Chondrocyte (in vitro differentiated cells): Measurements from ENCODE around the gene TFB2M. TPM values are rescaled to one million over a fixed set of nuclear protein-coding genes. Genes with fewer than 3 reads are reported as not detected.

Experiments
- DNase-seq: peaks from one replicate; pipeline ENCODE4 v3.0.0; 2021; ENCODE audit warnings: mixed read lengths, low spot score
- H3K27ac Mint-ChIP-seq: one replicate; pipeline ENCODE4 v1.8.0; 2021; ENCODE audit warnings: mild to moderate bottlenecking, moderate library complexity, mixed read lengths; ENCODE audit not compliant: unreplicated experiment
- H3K27me3 Mint-ChIP-seq: 2 replicates; pipeline ENCODE4 v1.8.0; 2021; ENCODE audit warnings: low read depth, mixed read lengths
- H3K36me3 Mint-ChIP-seq: 2 replicates; pipeline ENCODE4 v1.8.0; 2021; ENCODE audit warnings: low read depth, mixed read lengths
- H3K4me1 Mint-ChIP-seq: 2 replicates; pipeline ENCODE4 v1.8.0; 2021; ENCODE audit warnings: low read depth, mild to moderate bottlenecking, mixed read lengths
- H3K4me3 Mint-ChIP-seq: one replicate; pipeline ENCODE4 v1.8.0; 2021; ENCODE audit warnings: mild to moderate bottlenecking, moderate library complexity, mixed read lengths; ENCODE audit not compliant: unreplicated experiment
- H3K9me3 Mint-ChIP-seq: 2 replicates; pipeline ENCODE4 v1.8.0; 2021; ENCODE audit warnings: low read depth, mixed read lengths
- total RNA-seq: library from RNA; stranded (reverse); gene quantifications from 3 replicates; pipeline ENCODE4 v1.2.1, GENCODE V29; 2021
- TF ChIP-seq, protein P1 (sequence below): fragments of 200-600 bp; sonication (generic); IDR thresholded peaks from 2 replicates; pipeline ENCODE4 v1.5.0; 2021; ENCODE audit warnings: antibody characterized with exemption, mild to moderate bottlenecking, moderate library complexity

Gene TFB2M
- total RNA-seq, 1 donor from 2014 or later, result 10.6 TPM

DNA sequence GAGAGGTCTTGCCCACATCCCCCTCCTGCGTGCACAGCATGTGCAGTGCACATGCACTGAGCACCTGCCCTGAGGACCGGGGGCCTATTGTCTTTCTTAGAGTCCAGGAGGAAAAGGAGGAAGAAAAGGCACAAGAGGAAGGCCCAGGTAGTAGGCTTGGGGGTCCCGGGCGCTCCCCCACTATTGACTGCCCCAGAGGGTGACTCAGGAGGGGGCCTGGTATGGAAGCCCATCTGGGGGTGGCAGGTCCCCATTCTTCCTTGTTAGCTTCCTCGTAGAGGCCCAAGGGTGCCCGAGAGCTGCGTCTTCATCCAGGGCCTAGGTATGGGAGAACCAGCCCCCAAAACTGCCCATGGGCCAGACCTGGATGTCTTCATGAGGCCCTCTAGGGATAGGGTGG, 54.9 kb downstream of the TFB2M start:
- H3K27me3 Mint-ChIP-seq, result no peaks in the 10 kb centered on the region
- H3K4me1 Mint-ChIP-seq, result peaks cover 9% of the 10 kb centered on the region
- no peak overlapping the region for H3K4me3 Mint-ChIP-seq
- TF ChIP-seq, protein P1, sequence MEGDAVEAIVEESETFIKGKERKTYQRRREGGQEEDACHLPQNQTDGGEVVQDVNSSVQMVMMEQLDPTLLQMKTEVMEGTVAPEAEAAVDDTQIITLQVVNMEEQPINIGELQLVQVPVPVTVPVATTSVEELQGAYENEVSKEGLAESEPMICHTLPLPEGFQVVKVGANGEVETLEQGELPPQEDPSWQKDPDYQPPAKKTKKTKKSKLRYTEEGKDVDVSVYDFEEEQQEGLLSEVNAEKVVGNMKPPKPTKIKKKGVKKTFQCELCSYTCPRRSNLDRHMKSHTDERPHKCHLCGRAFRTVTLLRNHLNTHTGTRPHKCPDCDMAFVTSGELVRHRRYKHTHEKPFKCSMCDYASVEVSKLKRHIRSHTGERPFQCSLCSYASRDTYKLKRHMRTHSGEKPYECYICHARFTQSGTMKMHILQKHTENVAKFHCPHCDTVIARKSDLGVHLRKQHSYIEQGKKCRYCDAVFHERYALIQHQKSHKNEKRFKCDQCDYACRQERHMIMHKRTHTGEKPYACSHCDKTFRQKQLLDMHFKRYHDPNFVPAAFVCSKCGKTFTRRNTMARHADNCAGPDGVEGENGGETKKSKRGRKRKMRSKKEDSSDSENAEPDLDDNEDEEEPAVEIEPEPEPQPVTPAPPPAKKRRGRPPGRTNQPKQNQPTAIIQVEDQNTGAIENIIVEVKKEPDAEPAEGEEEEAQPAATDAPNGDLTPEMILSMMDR, result no peak
- H3K36me3 Mint-ChIP-seq, result peaks cover 4% of the 10 kb centered on the region
- H3K27ac Mint-ChIP-seq, result no peak overlapping the region
- peaks cover 16% of the 10 kb centered on the region for H3K9me3 Mint-ChIP-seq
- DNase-seq, result no peak

DNA sequence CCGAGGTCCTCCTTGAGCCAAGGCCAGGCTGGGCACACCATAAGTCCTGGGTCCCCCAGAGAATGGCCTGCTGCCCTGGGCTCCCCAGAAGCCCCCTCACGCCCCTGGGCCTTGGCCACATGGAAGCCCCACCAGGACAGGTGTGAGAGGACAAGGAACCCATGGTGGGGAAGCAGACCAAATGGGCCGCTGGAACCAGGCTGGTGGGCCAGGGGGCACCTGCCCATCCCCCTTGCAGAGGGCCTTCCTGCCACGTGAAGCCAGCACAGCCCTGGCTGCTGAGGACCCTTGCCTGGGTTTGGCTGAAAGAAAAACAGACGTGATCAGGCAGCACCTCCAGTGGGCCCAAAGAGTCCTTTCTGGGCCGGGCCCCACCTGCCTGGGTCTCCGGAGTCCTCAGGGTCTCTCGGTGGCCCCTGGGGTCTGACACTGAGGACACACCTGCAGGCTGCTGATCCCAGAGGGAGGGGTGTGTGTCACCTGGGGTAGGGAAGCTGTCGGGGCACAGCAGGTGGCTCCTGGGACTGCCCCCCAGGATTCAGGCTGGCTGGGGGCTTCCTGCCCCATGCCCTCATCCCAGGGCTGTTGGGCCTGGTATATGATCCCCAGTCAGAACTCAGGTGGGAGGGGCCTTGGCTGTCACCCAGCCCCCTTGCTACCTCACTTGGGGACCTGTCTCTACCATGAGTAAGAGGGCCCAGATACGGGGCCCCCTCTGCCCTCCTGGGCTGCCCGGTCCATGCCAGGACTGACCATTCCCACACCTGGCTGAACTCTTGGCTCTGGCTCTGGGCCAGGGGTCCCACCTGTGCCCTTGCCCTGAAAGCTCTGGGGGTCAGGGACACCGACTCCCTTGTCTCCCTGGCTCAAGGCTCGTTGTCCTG, 55.7 kb downstream of the TFB2M start:
- Mint-ChIP-seq H3K27ac (no peak overlapping the region), H3K36me3 (peaks cover 5% of the 10 kb centered on the region), H3K4me1 (peaks cover 17% of the 10 kb centered on the region), H3K27me3 (no peaks in the 10 kb centered on the region), H3K4me3 (no peak overlapping the region), H3K9me3 (peaks cover 12% of the 10 kb centered on the region)
- DNase-seq, result no peak
- TF ChIP-seq, protein P1, result no peak

DNA sequence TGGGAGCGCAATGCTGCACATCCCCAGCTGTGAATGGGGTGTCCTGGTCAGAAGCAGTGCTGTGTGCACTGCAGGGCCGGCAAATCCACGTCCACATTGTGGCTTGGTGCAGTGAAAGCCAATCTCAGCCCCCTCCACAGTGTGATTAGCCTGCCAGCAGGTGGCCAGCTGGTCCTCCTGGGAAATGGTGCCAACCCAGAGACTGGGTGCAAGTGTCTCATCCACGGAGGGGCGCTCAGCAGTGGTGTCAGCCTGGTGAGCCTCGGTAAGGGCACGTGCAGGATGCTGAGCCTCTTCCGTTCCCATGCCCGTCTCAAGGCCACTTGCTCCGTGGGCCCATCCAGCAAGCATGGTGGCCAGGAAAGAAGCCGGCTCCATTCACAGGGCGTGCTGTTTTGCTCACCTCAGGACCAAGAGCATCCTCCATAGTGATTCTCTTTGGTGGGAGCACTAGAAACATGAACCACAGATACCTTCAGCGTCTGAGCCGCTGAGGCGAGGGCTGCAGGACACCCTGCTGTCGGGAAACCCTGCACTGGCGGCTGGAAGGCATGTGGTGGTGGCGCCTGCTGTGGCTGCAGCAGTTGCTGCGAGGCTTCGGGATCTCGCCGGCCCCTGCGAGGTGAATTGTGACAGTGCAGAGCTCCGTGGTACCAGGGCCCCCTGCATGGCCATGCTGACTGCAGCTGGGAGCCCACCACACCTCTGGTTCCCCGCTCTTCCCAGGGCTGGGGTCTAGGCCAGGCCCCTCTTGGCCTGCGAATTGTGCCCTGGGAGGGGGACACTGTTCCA, 57.0 kb downstream of the TFB2M start:
- no peak for DNase-seq
- peaks cover 20% of the 10 kb centered on the region for H3K4me1 Mint-ChIP-seq
- TF ChIP-seq, protein P1, result no peak
- no peak overlapping the region for H3K4me3 Mint-ChIP-seq
- H3K9me3 Mint-ChIP-seq, result peaks cover 2% of the 10 kb centered on the region
- H3K27ac Mint-ChIP-seq, result no peak overlapping the region
- peaks cover 1% of the 10 kb centered on the region for H3K36me3 Mint-ChIP-seq
- no peaks in the 10 kb centered on the region for H3K27me3 Mint-ChIP-seq

DNA sequence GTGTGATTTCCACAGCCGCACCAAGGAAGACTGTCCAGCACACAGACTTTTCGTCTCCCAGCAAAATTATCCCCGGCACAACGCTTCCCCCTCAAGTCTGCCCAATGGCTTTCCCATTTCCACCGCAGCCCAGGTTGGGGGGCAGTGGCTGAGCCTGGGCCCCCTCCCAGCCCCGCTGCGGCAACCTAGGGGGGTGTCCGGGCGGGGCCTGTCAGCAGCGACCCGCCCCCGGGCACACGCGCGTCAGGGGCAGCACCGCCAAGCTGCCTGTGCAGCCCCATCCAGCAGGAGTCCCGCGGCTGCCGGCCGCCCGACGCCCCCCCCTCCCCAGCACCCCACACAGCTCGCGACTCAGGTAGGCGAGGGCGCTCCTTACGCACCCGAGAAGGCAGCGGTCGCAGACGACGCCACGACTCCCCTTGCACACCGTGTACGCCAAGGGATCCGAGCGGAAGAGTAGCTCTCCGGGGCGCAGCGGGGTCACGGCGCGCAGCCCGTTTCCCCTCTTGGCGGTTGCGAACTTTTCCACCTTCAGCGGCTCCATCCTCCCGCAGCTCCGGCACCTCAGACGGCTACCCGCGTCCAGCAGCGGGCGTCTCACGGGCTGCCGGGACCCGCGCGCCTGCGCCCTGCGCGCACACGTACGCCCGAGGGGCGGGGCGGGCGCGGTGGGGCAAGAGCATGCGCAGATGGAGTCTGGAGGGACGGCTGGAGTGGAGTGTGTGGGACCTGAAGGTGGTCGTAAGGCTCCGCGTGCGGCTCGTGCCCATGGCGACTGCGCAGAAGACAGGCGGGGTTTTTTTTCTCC, 59.2 kb downstream of the TFB2M start, which contains the start of gene SMYD3:
SMYD3 (minus strand) TSS at position 606 of the 808 bp plus-strand sequence.
- peaks cover 21% of the 10 kb centered on the region for H3K4me1 Mint-ChIP-seq
- TF ChIP-seq, protein P1, result peak; percentile 58
- H3K27me3 Mint-ChIP-seq, result no peaks in the 10 kb centered on the region
- no peak for DNase-seq
- H3K36me3 Mint-ChIP-seq, result peaks cover 1% of the 10 kb centered on the region
- peak within 1 kb of the TSS; percentile 92 for H3K27ac Mint-ChIP-seq
- H3K9me3 Mint-ChIP-seq, result no peaks in the 10 kb centered on the region
- peak within 1 kb of the TSS; percentile 91 for H3K4me3 Mint-ChIP-seq

DNA sequence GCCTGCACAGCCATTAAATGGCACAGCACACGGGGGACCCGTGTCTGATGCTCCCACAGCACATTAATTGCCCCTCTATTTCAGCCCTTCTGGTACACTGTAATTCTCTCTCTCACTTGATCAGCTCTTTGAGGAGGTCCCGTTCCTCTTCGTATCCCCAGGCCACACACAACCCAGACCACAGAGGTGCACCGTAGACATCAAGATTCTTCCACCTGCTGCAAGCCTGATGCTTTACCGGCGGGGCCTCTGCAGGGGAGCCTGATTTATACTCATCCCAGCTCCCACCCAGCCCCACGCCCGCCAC, 59.7 kb downstream of the TFB2M start:
- H3K4me3 Mint-ChIP-seq, result peak overlapping the region; percentile 91
- no peak overlapping the region for H3K27ac Mint-ChIP-seq
- H3K4me1 Mint-ChIP-seq, result peaks cover 24% of the 10 kb centered on the region
- TF ChIP-seq, protein P1, result no peak
- no peaks in the 10 kb centered on the region for H3K9me3 Mint-ChIP-seq
- no peak for DNase-seq
- peaks cover 1% of the 10 kb centered on the region for H3K36me3 Mint-ChIP-seq
- no peaks in the 10 kb centered on the region for H3K27me3 Mint-ChIP-seq
